B cell (primary cell): Measurements from ENCODE around the gene NRP1. TPM values are rescaled to one million over a fixed set of nuclear protein-coding genes. Genes with fewer than 3 reads are reported as not detected.

Source experiments
- ATAC-seq: fragments of 200-7000 bp; cut with Tn5 transposase; one replicate; pipeline ENCODE4 v1.10.0; 2021; ENCODE audit warnings: low read depth, mild to moderate bottlenecking, moderate number of reproducible peaks, moderate library complexity
- CTCF ChIA-PET: fragments of 350-600 bp; sonication (Branson Sonifier 250); formaldehyde crosslinking; loops from one replicate; lab custom pipeline; 2021; ENCODE audit warnings: antibody characterized with exemption, inconsistent platforms; lab: Charles Lee
- POLR2A ChIA-PET: fragments of 350-600 bp; sonication (Branson Sonifier 250); formaldehyde crosslinking; loops from one replicate; lab custom pipeline; 2021; ENCODE audit warnings: antibody characterized with exemption; lab: Charles Lee
- DNase-seq: peaks from one replicate; pipeline ENCODE4 v3.0.0; 2013
- H2AFZ ChIP-seq: 2 replicates; pipeline ENCODE4 v1.6.1; 2012; ENCODE audit warnings: mild to moderate bottlenecking, low read depth, low read length; ENCODE audit not compliant: insufficient read depth, poor library complexity, severe bottlenecking
- H3K27ac ChIP-seq, 2 donors: 1 replicate in 1 of 2; 2 replicates in 1 of 2; pipeline ENCODE4 v1.5.1; 2012 to 2013; ENCODE audit warnings: low read length in 2 of 2, mild to moderate bottlenecking in 2 of 2, moderate library complexity in 1 of 2
- H3K27me3 ChIP-seq, 4 experiments: fragments of 200-600 bp in 1 of 4; sonication (generic) in 1 of 4; replicated peaks in 1 of 4; 1 replicate in 2 of 4; 2 replicates in 2 of 4; pipeline versions ENCODE4 v1.6.1 to v1.7.0; 2013 to 2016; ENCODE audit warnings: low read length in 3 of 4, mild to moderate bottlenecking in 2 of 4, mixed read lengths in 1 of 4, moderate library complexity in 1 of 4; ENCODE audit not compliant: insufficient read depth in 4 of 4, control insufficient read depth in 3 of 4; ENCODE audit errors: control extremely low read depth in 1 of 4
- H3K36me3 ChIP-seq, 2 experiments: replicated peaks in 1 of 2; 1 replicate in 1 of 2; 2 replicates in 1 of 2; pipeline versions ENCODE4 v1.6.1 to v1.7.1; 2013; ENCODE audit warnings: low read length in 1 of 2; ENCODE audit not compliant: insufficient read depth in 2 of 2, control insufficient read depth in 1 of 2; ENCODE audit errors: control extremely low read depth in 1 of 2, extremely low read depth in 1 of 2
- H3K4me1 ChIP-seq, 2 donors: fragments of 200-600 bp in 1 of 2; sonication (generic) in 1 of 2; 1 replicate in 1 of 2; 2 replicates in 1 of 2; pipeline versions ENCODE4 v1.5.1 to v1.6.1; 2013 to 2017; ENCODE audit warnings: low read length in 2 of 2; ENCODE audit not compliant: control insufficient read depth in 2 of 2, insufficient read depth in 2 of 2
- H3K4me2 ChIP-seq: replicated peaks from 2 replicates; pipeline ENCODE3; 2012; ENCODE audit warnings: mild to moderate bottlenecking, low read depth, low read length; ENCODE audit not compliant: poor library complexity, severe bottlenecking
- H3K4me3 ChIP-seq, 5 experiments: fragments of 200-600 bp in 1 of 5; sonication (generic) in 1 of 5; 1 replicate in 3 of 5; 2 replicates in 2 of 5; pipeline versions ENCODE4 v1.5.1 to v1.7.0; 2011 to 2016; ENCODE audit warnings: low read length in 4 of 5, mild to moderate bottlenecking in 4 of 5, low read depth in 2 of 5, control low read depth in 1 of 5, moderate library complexity in 1 of 5; ENCODE audit not compliant: insufficient read depth in 1 of 5; ENCODE audit errors: control extremely low read depth in 1 of 5, extremely low read depth in 1 of 5
- H3K79me2 ChIP-seq: fragments of 200-600 bp; sonication (generic); one replicate; pipeline ENCODE4 v1.6.0; 2016; ENCODE audit warnings: low read length; ENCODE audit not compliant: control insufficient read depth, insufficient read depth
- H3K9ac ChIP-seq: fragments of 200-600 bp; sonication (generic); 2 replicates; pipeline ENCODE4 v1.6.1; 2017; ENCODE audit warnings: mild to moderate bottlenecking, low read length, moderate library complexity
- H3K9me3 ChIP-seq, 3 donors: one replicate each; pipeline versions ENCODE4 v1.6.1 to v1.7.1; 2013; ENCODE audit warnings: low read length in 2 of 3; ENCODE audit not compliant: control insufficient read depth in 2 of 3, insufficient read depth in 1 of 3; ENCODE audit errors: control extremely low read depth in 1 of 3
- H4K20me1 ChIP-seq: 2 replicates; pipeline ENCODE4 v1.6.0; 2012; ENCODE audit warnings: mild to moderate bottlenecking, low read length; ENCODE audit not compliant: insufficient read depth, control insufficient read depth, poor library complexity, severe bottlenecking
- H3K27ac Mint-ChIP-seq: one replicate; pipeline ENCODE4 v1.8.0; 2021; ENCODE audit warnings: mixed read lengths
- H3K27me3 Mint-ChIP-seq: one replicate; pipeline ENCODE4 v1.8.0; 2021; ENCODE audit warnings: mixed read lengths
- H3K4me1 Mint-ChIP-seq: one replicate; pipeline ENCODE4 v1.8.0; 2021; ENCODE audit warnings: mixed read lengths
- H3K4me3 Mint-ChIP-seq: one replicate; pipeline ENCODE4 v1.8.0; 2021; ENCODE audit warnings: mixed read lengths
- H3K9me3 Mint-ChIP-seq: one replicate; pipeline ENCODE4 v1.8.0; 2022; ENCODE audit warnings: mixed read lengths; ENCODE audit not compliant: insufficient read depth
- EZH2 ChIP-seq: IDR thresholded peaks from 2 replicates; pipeline ENCODE4 v1.6.1; 2012; ENCODE audit warnings: borderline replicate concordance, low read depth, mild to moderate bottlenecking, moderate library complexity, low read length; ENCODE audit not compliant: insufficient read depth, poor library complexity, severe bottlenecking
- WGBS: methylation state at CpG from one replicate; pipeline ENCODE4 v1.1.5; 2013; ENCODE audit warnings: missing lambda C conversion rate; ENCODE audit not compliant: insufficient coverage; 5-methylcytosine and 5-hydroxymethylcytosine counted together
- intact Hi-C: fragments of 100-400 bp; cut with micrococcal nuclease; formaldehyde crosslinking; loops from one replicate; pipeline ENCODE4 v1.10.0; 2022
- polyA plus RNA-seq: library from polyadenylated mRNA; depleted of rRNA; stranded (reverse); fragments of >200 nt; gene quantifications from 2 replicates; pipeline ENCODE4 v1.2.3, GENCODE V29; 2012
- total RNA-seq, 2 donors: library from RNA; stranded (reverse); fragments of 120-200 nt in 1 of 2; gene quantifications; 1 replicate in 1 of 2; 2 replicates in 1 of 2; pipeline versions ENCODE4 v1.2.3 to v1.2.4, GENCODE V29; 2013 to 2022
- TF ChIP-seq, protein P1 (sequence below): fragments of 200-600 bp; IDR thresholded peaks from one replicate; pipeline ENCODE4 v1.8.0; 2022; ENCODE audit warnings: antibody characterized with exemption, mild to moderate bottlenecking

Gene NRP1
- total and polyA plus RNA-seq, 2 donors (not counting 1 experiment from before 2014, with no cell fraction given), result 0.34 TPM; not detected in 1

DNA sequence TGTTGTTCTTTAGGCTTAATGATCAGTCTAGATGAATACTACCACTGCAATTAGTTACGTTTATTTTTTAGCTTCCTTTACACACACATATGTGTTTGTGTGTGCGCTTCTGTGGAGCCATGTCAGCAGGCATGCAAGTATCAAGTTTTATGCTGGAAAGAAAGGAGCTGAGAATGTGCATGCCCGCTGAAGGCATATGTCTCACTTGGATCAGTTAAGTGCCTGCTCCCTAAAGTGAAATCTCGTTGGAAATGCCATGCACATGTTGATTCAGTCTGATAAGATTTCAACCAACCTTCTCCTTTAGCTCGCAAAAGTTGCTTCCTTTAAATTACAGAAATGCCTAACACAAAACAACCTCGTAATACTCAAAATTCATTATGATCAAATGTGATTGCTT is 10.7 kb downstream of the NRP1 start:
- Histone ChIP-seq H3K79me2 (no peaks in the 10 kb centered on the region), H3K27ac (no peak overlapping the region), H3K27me3 (no peaks in the 10 kb centered on the region), H3K4me2 (no peak overlapping the region), H3K4me1 (no peaks in the 10 kb centered on the region), H4K20me1 (no peaks in the 10 kb centered on the region), H3K4me3 (no peak overlapping the region), H3K9me3 (peaks cover 0 to 11% (median 0%) of the 10 kb centered on the region in 3 donors), H2AFZ (no peak overlapping the region), H3K36me3 (no peaks in the 10 kb centered on the region), H3K9ac (no peak overlapping the region)
- Mint-ChIP-seq H3K4me1 (no peaks in the 10 kb centered on the region), H3K9me3 (peaks cover 2% of the 10 kb centered on the region), H3K27ac (no peak overlapping the region), H3K4me3 (no peak overlapping the region), H3K27me3 (peaks cover 8% of the 10 kb centered on the region)
- ChIA-PET CTCF (interaction anchor here (2.2 kb wide), 1 partner anchor 9 kb away, joined by 7 read pairs; no protein-coding TSS in a partner anchor), POLR2A (no interaction called here)
- WGBS, result 50% methylated on average over 2 of the region's 6 CpGs
- DNase-seq (no peak), ATAC-seq (no peak)
- TF ChIP-seq, protein P1, sequence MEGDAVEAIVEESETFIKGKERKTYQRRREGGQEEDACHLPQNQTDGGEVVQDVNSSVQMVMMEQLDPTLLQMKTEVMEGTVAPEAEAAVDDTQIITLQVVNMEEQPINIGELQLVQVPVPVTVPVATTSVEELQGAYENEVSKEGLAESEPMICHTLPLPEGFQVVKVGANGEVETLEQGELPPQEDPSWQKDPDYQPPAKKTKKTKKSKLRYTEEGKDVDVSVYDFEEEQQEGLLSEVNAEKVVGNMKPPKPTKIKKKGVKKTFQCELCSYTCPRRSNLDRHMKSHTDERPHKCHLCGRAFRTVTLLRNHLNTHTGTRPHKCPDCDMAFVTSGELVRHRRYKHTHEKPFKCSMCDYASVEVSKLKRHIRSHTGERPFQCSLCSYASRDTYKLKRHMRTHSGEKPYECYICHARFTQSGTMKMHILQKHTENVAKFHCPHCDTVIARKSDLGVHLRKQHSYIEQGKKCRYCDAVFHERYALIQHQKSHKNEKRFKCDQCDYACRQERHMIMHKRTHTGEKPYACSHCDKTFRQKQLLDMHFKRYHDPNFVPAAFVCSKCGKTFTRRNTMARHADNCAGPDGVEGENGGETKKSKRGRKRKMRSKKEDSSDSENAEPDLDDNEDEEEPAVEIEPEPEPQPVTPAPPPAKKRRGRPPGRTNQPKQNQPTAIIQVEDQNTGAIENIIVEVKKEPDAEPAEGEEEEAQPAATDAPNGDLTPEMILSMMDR, result no peak
- no peak for TF ChIP-seq EZH2
- intact Hi-C loops, result no loop called here

DNA sequence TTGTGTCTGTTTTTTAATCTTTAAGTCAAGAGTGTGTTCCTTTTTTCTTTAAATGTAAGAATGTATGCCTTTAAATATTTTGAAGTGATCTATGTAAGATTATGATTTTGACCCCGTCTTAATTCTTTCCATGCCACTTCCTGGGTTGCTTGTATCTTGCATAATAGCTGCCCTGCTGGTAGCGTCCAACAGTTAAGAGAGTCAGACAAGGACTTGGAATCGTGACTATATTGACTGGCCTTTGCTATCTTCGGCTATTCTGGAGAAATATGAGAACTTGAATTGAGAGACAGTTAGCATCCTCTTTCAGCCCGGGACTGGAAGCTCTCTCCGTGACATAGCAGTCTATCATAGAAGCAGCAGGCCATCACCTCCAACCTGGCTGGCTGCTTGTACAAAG is 13.0 kb downstream of the NRP1 start:
- H3K9me3 Mint-ChIP-seq, result peaks cover 2% of the 10 kb centered on the region
- Histone ChIP-seq H4K20me1 (no peaks in the 10 kb centered on the region), H3K4me1 (no peaks in the 10 kb centered on the region), H3K4me2 (no peak overlapping the region), H3K4me3 (no peak overlapping the region), H3K9me3 (peaks cover 0 to 11% (median 0%) of the 10 kb centered on the region in 3 donors), H3K79me2 (no peaks in the 10 kb centered on the region), H2AFZ (no peak overlapping the region), H3K27me3 (no peaks in the 10 kb centered on the region), H3K27ac (no peak overlapping the region), H3K9ac (no peak overlapping the region), H3K36me3 (no peaks in the 10 kb centered on the region)
- no peak overlapping the region for H3K4me3 Mint-ChIP-seq
- DNase-seq (no peak), ATAC-seq (no peak)
- CTCF ChIA-PET, result no interaction called here
- no peaks in the 10 kb centered on the region for H3K27me3 Mint-ChIP-seq
- POLR2A ChIA-PET, result no interaction called here
- H3K27ac Mint-ChIP-seq, result no peak overlapping the region
- intact Hi-C loops, result no loop called here
- TF ChIP-seq, protein P1, result no peak
- TF ChIP-seq EZH2, result no peak
- WGBS, result 93% methylated on average over 5 of the region's 6 CpGs
- no peaks in the 10 kb centered on the region for H3K4me1 Mint-ChIP-seq
